ENCODE results near the gene PDE6G. TPM values are rescaled to one million over a fixed set of nuclear protein-coding genes. Genes with fewer than 3 reads are reported as not detected.

The PDE6G gene
- total and polyA plus RNA-seq, 2 of the 13 experiments (the other 11 are each of a cell fraction or from before 2014, with no cell fraction given), result 1.4 to 6.7 TPM

- TF ChIP-seq ZFP91 (CRISPR knock-in tag; IDR thresholded peaks at IDR 0.05; ENCODE audit: borderline replicate concordance), result peak; percentile 86; the same call in 1 of the 2 replicates
- TF ChIP-seq ZFY (CRISPR knock-in tag; IDR thresholded peaks at IDR 0.05), result peak; percentile 66
- peak; percentile 85 for TF ChIP-seq CREB1 (IDR thresholded peaks at IDR 0.05)
- peak; percentile 87 for TF ChIP-seq CREB1 (CRISPR knock-in tag; IDR thresholded peaks at IDR 0.05)
- peak; percentile 63; the same call in 1 of the 2 replicates for TF ChIP-seq SAFB2 (CRISPR knock-in tag; IDR thresholded peaks at IDR 0.05; ENCODE audit: borderline replicate concordance, low read depth)
- TF ChIP-seq ZNF883 (CRISPR knock-in tag; IDR thresholded peaks at IDR 0.05; ENCODE audit: not compliant biosample characterization), result peak; percentile 63
- TF ChIP-seq ZKSCAN1 (IDR thresholded peaks at IDR 0.05; ENCODE audit: low read length), result no peak
- TF ChIP-seq ZNF362 (CRISPR knock-in tag; IDR thresholded peaks at IDR 0.05; ENCODE audit: borderline replicate concordance), result no peak
- TF ChIP-seq ZNF10 (CRISPR knock-in tag; IDR thresholded peaks at IDR 0.05; ENCODE audit: borderline replicate concordance, low read depth), result no peak
- no peak for TF ChIP-seq U2AF2 (IDR thresholded peaks at IDR 0.05; ENCODE audit: low read depth, low read length)
- TF ChIP-seq HNRNPL (IDR thresholded peaks at IDR 0.05; ENCODE audit: low read depth, low read length), result 0 out of 2 replicates have a peak, but pooled peaks have one; percentile 54
- TF ChIP-seq FOXP1 (IDR thresholded peaks at IDR 0.05), result no peak
- TF ChIP-seq FOXP1 (CRISPR knock-in tag; IDR thresholded peaks at IDR 0.05), result no peak
- no peak for TF ChIP-seq ZNF678 (CRISPR knock-in tag; IDR thresholded peaks at IDR 0.05)
- TF ChIP-seq SCMH1 (CRISPR knock-in tag; IDR thresholded peaks at IDR 0.05; ENCODE audit: borderline replicate concordance), result no peak
- TF ChIP-seq ZKSCAN8 (CRISPR knock-in tag; IDR thresholded peaks at IDR 0.05; ENCODE audit: borderline replicate concordance), result 0 out of 2 replicates have a peak, but pooled peaks have one; percentile 35
- TF ChIP-seq GABPA (IDR thresholded peaks at IDR 0.05; ENCODE audit: low read depth, low read length), result peak; percentile 88
- peak; percentile 92 for TF ChIP-seq GABPA (CRISPR knock-in tag; IDR thresholded peaks at IDR 0.05; ENCODE audit: low read depth)
- no peak for TF ChIP-seq POLR2AphosphoS2 (IDR thresholded peaks at IDR 0.05; ENCODE audit: low read depth, low read length)
- TF ChIP-seq, protein P1, sequence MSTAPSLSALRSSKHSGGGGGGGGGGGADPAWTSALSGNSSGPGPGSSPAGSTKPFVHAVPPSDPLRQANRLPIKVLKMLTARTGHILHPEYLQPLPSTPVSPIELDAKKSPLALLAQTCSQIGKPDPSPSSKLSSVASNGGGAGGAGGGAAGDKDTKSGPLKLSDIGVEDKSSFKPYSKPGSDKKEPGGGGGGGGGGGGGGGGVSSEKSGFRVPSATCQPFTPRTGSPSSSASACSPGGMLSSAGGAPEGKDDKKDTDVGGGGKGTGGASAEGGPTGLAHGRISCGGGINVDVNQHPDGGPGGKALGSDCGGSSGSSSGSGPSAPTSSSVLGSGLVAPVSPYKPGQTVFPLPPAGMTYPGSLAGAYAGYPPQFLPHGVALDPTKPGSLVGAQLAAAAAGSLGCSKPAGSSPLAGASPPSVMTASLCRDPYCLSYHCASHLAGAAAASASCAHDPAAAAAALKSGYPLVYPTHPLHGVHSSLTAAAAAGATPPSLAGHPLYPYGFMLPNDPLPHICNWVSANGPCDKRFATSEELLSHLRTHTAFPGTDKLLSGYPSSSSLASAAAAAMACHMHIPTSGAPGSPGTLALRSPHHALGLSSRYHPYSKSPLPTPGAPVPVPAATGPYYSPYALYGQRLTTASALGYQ (CRISPR knock-in tag; IDR thresholded peaks at IDR 0.05), result peak; percentile 62; the same call in 1 of the 2 replicates
- TF ChIP-seq, protein P2, sequence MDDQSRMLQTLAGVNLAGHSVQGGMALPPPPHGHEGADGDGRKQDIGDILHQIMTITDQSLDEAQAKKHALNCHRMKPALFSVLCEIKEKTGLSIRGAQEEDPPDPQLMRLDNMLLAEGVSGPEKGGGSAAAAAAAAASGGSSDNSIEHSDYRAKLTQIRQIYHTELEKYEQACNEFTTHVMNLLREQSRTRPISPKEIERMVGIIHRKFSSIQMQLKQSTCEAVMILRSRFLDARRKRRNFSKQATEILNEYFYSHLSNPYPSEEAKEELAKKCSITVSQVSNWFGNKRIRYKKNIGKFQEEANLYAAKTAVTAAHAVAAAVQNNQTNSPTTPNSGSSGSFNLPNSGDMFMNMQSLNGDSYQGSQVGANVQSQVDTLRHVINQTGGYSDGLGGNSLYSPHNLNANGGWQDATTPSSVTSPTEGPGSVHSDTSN (CRISPR knock-in tag; IDR thresholded peaks at IDR 0.05; ENCODE audit: borderline replicate concordance), result no peak; the same call in 1 of the 2 replicates
- TF ChIP-seq TFDP1 (CRISPR knock-in tag; IDR thresholded peaks at IDR 0.05; ENCODE audit: borderline replicate concordance), result no peak; the same call in 1 of the 2 replicates
- no peak for TF ChIP-seq ZNF570 (CRISPR knock-in tag; IDR thresholded peaks at IDR 0.05; ENCODE audit: borderline replicate concordance)
Observed at GRCh38 chr17:81683584-81684441, 27.5 kb upstream of the PDE6G start, which contains the start of the genes ARL16 and HGS (continued).
